Peyer's patch (tissue), 4 donors: ENCODE data around the gene RAB31. TPM values are rescaled to one million over a fixed set of nuclear protein-coding genes. Genes with fewer than 3 reads are reported as not detected.

Source experiments
- DNase-seq, 3 donors: peaks; one replicate each; pipeline ENCODE4 v3.0.0-alpha.2; 2017 to 2019
- H3K27ac ChIP-seq, 4 donors: fragments of 200-600 bp; sonication (generic); one replicate each; pipeline ENCODE4 v1.5.1; 2016 to 2019
- H3K27me3 ChIP-seq, 2 donors: fragments of 200-600 bp; sonication (generic); one replicate each; pipeline ENCODE4 v1.5.1; 2019
- H3K36me3 ChIP-seq, 3 donors: fragments of 200-600 bp; sonication (generic); one replicate each; pipeline ENCODE4 v1.5.1; 2016 to 2019
- H3K4me1 ChIP-seq, 4 donors: fragments of 200-600 bp; sonication (generic); one replicate each; pipeline ENCODE4 v1.5.1; 2016 to 2019
- H3K4me3 ChIP-seq, 4 donors: fragments of 200-600 bp; sonication (generic); 1 replicate in 3 of 4; 2 replicates in 1 of 4; pipeline ENCODE4 v1.5.1; 2016 to 2019; ENCODE audit warnings: mild to moderate bottlenecking in 1 of 4
- H3K9me3 ChIP-seq, 4 donors: fragments of 200-600 bp; sonication (generic); one replicate each; pipeline ENCODE4 v1.5.1; 2016 to 2019; ENCODE audit warnings: mild to moderate bottlenecking in 1 of 4
- POLR2A ChIP-seq, 2 donors: fragments of 450-650 bp; IDR thresholded peaks; one replicate each; pipeline ENCODE4 v1.5.1; 2017; ENCODE audit warnings: antibody characterized with exemption in 2 of 2, mild to moderate bottlenecking in 2 of 2, moderate library complexity in 2 of 2
- total RNA-seq, 4 donors: library from RNA; depleted of rRNA; stranded (reverse); fragments of >200 nt; gene quantifications; one replicate each; pipeline ENCODE4 v1.1.0, GENCODE V29; 2016
- TF ChIP-seq, protein P1 (sequence below), 6 experiments: fragments of 450-650 bp in 4 of 6; fragments of 200-600 bp in 2 of 6; sonication (generic) in 1 of 6; IDR thresholded peaks; one replicate each; pipeline ENCODE4 v1.5.1; 2017 to 2019; ENCODE audit warnings: antibody characterized with exemption in 6 of 6, mild to moderate bottlenecking in 3 of 6, moderate library complexity in 1 of 6

Gene RAB31
- total RNA-seq, 4 donors from 2014 or later, result 6.2 to 66.8 (median 17.7) TPM

GRCh38 chr18:9791991-9792390, 83.9 kb downstream of the RAB31 start:
- Histone ChIP-seq H3K27me3 (no peaks in the 10 kb centered on the region), H3K36me3 (no peaks in the 10 kb centered on the region), H3K4me1 (no peaks in the 10 kb centered on the region), H3K9me3 (no peaks in the 10 kb centered on the region), H3K4me3 (no peak overlapping the region), H3K27ac (no peak overlapping the region)
- DNase-seq, result no peak
- TF ChIP-seq POLR2A (IDR thresholded peaks at IDR 0.05), result no peak
- TF ChIP-seq, protein P1, sequence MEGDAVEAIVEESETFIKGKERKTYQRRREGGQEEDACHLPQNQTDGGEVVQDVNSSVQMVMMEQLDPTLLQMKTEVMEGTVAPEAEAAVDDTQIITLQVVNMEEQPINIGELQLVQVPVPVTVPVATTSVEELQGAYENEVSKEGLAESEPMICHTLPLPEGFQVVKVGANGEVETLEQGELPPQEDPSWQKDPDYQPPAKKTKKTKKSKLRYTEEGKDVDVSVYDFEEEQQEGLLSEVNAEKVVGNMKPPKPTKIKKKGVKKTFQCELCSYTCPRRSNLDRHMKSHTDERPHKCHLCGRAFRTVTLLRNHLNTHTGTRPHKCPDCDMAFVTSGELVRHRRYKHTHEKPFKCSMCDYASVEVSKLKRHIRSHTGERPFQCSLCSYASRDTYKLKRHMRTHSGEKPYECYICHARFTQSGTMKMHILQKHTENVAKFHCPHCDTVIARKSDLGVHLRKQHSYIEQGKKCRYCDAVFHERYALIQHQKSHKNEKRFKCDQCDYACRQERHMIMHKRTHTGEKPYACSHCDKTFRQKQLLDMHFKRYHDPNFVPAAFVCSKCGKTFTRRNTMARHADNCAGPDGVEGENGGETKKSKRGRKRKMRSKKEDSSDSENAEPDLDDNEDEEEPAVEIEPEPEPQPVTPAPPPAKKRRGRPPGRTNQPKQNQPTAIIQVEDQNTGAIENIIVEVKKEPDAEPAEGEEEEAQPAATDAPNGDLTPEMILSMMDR (IDR thresholded peaks at IDR 0.05), result no peak

DNA sequence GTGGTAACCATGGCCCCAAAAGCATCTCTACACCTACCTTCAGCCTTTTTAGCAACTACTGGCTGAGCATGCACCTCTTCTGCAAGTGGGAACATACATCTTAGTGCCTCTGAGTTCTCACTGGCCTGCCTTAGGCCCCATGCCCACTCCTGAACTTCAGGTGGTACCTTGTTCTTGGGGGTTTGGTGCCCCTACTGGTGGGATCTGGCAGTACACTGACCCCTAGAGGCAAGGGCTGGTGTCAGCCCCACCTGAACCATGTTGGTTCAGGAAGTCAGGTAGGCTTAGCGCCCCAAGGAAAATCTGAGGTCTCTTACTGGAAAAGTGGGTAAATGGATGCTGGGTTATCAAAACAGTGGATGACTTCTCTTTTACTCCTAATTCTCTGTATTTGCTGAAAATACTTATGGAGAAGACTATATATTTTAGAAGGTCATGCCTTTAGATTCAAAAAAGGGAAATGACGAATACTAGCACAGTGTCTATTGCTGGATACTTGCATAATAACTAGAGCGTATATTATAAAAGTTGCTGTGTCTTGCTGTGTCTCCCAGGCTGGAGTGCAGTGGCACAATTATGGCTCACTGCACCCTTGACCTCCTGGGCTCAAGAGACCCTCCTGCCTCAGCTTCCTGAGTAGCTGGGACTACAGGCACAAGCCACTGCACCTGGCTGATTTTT, 84.6 kb downstream of the RAB31 start:
- H3K4me1 ChIP-seq, result no peaks in the 10 kb centered on the region
- DNase-seq, result no peak
- no peaks in the 10 kb centered on the region for H3K27me3 ChIP-seq
- no peaks in the 10 kb centered on the region for H3K36me3 ChIP-seq
- H3K27ac ChIP-seq, result no peak overlapping the region
- no peak for TF ChIP-seq POLR2A (IDR thresholded peaks at IDR 0.05)
- TF ChIP-seq, protein P1 (IDR thresholded peaks at IDR 0.05), result peak in 5 of 6 experiments; percentile 19 to 38 (median 34)
- H3K4me3 ChIP-seq, result no peak overlapping the region
- H3K9me3 ChIP-seq, result no peaks in the 10 kb centered on the region

GRCh38 chr18:9796011-9796410, 87.9 kb downstream of the RAB31 start:
- Histone ChIP-seq H3K36me3 (no peaks in the 10 kb centered on the region), H3K9me3 (no peaks in the 10 kb centered on the region), H3K4me3 (no peak overlapping the region), H3K27ac (no peak overlapping the region), H3K4me1 (no peaks in the 10 kb centered on the region), H3K27me3 (no peaks in the 10 kb centered on the region)
- TF ChIP-seq, protein P1 (IDR thresholded peaks at IDR 0.05), result no peak
- TF ChIP-seq POLR2A (IDR thresholded peaks at IDR 0.05), result no peak
- DNase-seq, result no peak

DNA sequence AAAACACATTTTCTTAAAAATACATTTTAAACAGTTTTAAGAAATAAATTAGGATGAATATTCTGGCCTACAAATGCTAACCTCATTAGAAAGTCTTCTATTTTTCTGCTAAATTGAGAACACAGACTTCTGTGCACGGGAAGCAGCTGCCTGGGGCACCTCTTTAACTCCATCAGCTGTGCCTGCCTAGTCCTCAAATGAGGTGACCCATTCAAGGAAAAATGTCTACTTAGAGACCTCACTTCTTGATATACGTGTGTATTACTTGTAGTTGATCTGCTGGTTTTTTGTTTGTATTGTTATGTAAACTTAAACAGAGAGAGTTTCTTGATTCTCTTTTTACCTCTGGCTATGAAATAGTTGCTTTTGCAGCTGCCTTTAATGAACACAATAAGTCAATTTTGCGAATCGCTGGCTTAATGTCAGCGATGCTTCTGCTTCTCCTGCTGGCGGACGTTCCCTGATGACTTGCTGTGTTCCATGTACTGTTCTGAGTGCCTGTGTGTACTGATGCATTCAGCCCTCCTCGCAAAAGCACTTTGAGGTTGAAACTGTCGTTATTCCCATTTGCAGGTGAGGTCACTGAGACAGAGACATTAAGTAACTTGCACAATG, 88.9 kb downstream of the RAB31 start:
- no peak overlapping the region for H3K27ac ChIP-seq
- no peaks in the 10 kb centered on the region for H3K4me1 ChIP-seq
- H3K27me3 ChIP-seq, result no peaks in the 10 kb centered on the region
- H3K9me3 ChIP-seq, result no peaks in the 10 kb centered on the region
- TF ChIP-seq POLR2A (IDR thresholded peaks at IDR 0.05), result no peak
- TF ChIP-seq, protein P1 (IDR thresholded peaks at IDR 0.05), result no peak
- H3K36me3 ChIP-seq, result no peaks in the 10 kb centered on the region
- no peak for DNase-seq
- H3K4me3 ChIP-seq, result no peak overlapping the region

GRCh38 chr18:9802175-9803062, 94.3 kb downstream of the RAB31 start:
- DNase-seq, result no peak
- H3K4me1 ChIP-seq, result peaks cover 0 to 26% (median 0%) of the 10 kb centered on the region in 4 donors
- TF ChIP-seq, protein P1 (IDR thresholded peaks at IDR 0.05), result no peak
- no peak for TF ChIP-seq POLR2A (IDR thresholded peaks at IDR 0.05)
- no peaks in the 10 kb centered on the region for H3K27me3 ChIP-seq
- H3K4me3 ChIP-seq, result no peak overlapping the region
- H3K9me3 ChIP-seq, result no peaks in the 10 kb centered on the region
- no peak overlapping the region for H3K27ac ChIP-seq
- H3K36me3 ChIP-seq, result no peaks in the 10 kb centered on the region
